ENCODE measurements around the gene KCNQ1. TPM values are rescaled to one million over a fixed set of nuclear protein-coding genes. Genes with fewer than 3 reads are reported as not detected.

The KCNQ1 gene
- total RNA-seq, 1 donor from 2014 or later, result 1.6 TPM

GRCh38 chr11:2892215-2892966, 447.6 kb downstream of the KCNQ1 start:
- FAIRE-seq, result no peak
- Histone ChIP-seq H3K4me3 (ENCODE audit: low read depth, low read length) (peak overlapping the region; percentile 40), H3K27me3 (ENCODE audit: control insufficient read depth, insufficient read depth, low read length) (no peaks in the 10 kb centered on the region), H3K36me3 (ENCODE audit: control insufficient read depth, insufficient read depth, low read length) (no peaks in the 10 kb centered on the region)
- DNase-seq (ENCODE audit: low read depth), result no peak
- peak; percentile 97 for TF ChIP-seq CTCF (IDR thresholded peaks at IDR 0.05; ENCODE audit: insufficient read depth, low read length, severe bottlenecking)

- FAIRE-seq (no peak), DNase-seq (ENCODE audit: low read depth) (no peak)
Observed at GRCh38 chr11:2892967-2893528, 448.2 kb downstream of the KCNQ1 start.

GRCh38 chr11:2893935-2894334, 449.1 kb downstream of the KCNQ1 start:
- no peak overlapping the region for H3K4me3 ChIP-seq (ENCODE audit: low read depth, low read length)
- TF ChIP-seq CTCF (IDR thresholded peaks at IDR 0.05; ENCODE audit: insufficient read depth, low read length, severe bottlenecking), result no peak
- H3K36me3 ChIP-seq (ENCODE audit: control insufficient read depth, insufficient read depth, low read length), result no peaks in the 10 kb centered on the region
- H3K27me3 ChIP-seq (ENCODE audit: control insufficient read depth, insufficient read depth, low read length), result no peaks in the 10 kb centered on the region
- DNase-seq (ENCODE audit: low read depth) (no peak), FAIRE-seq (no peak)

More at GRCh38 chr11:2892967-2893528, 448.2 kb downstream of the KCNQ1 start:
- peak; percentile 66 for TF ChIP-seq CTCF (IDR thresholded peaks at IDR 0.05; ENCODE audit: insufficient read depth, low read length, severe bottlenecking)
- H3K4me3 ChIP-seq (ENCODE audit: low read depth, low read length), result peak overlapping the region; percentile 40
- H3K36me3 ChIP-seq (ENCODE audit: control insufficient read depth, insufficient read depth, low read length), result no peaks in the 10 kb centered on the region
- H3K27me3 ChIP-seq (ENCODE audit: control insufficient read depth, insufficient read depth, low read length), result no peaks in the 10 kb centered on the region

- FAIRE-seq (no peak), DNase-seq (ENCODE audit: low read depth) (no peak)
- Histone ChIP-seq H3K27me3 (ENCODE audit: control insufficient read depth, insufficient read depth, low read length) (no peaks in the 10 kb centered on the region), H3K36me3 (ENCODE audit: control insufficient read depth, insufficient read depth, low read length) (no peaks in the 10 kb centered on the region), H3K4me3 (ENCODE audit: low read depth, low read length) (no peak overlapping the region)
- no peak for TF ChIP-seq CTCF (IDR thresholded peaks at IDR 0.05; ENCODE audit: insufficient read depth, low read length, severe bottlenecking)
Observed at GRCh38 chr11:2896047-2896446, 451.2 kb downstream of the KCNQ1 start.

GRCh38 chr11:2897048-2897447, 452.2 kb downstream of the KCNQ1 start:
- Histone ChIP-seq H3K27me3 (ENCODE audit: control insufficient read depth, insufficient read depth, low read length) (no peaks in the 10 kb centered on the region), H3K36me3 (ENCODE audit: control insufficient read depth, insufficient read depth, low read length) (no peaks in the 10 kb centered on the region), H3K4me3 (ENCODE audit: low read depth, low read length) (no peak overlapping the region)
- no peak for FAIRE-seq
- TF ChIP-seq CTCF (IDR thresholded peaks at IDR 0.05; ENCODE audit: insufficient read depth, low read length, severe bottlenecking), result no peak
- DNase-seq (ENCODE audit: low read depth), result no peak

Measured in bronchial epithelial cell (primary cell).